Ishikawa (cell line): ENCODE measurements around the gene IFNA6.
A peak's percentile ranks its signal among the peaks of the same experiment; 100 is the strongest.

Experiments used
- CEBPB ChIP-seq: IDR thresholded peaks from 2 replicates; pipeline ENCODE4 v1.6.1; 2012
- CREB1 ChIP-seq: IDR thresholded peaks from 2 replicates; pipeline ENCODE4 v1.6.1; 2012; ENCODE audit warnings: low read depth
- EGR1 ChIP-seq: IDR thresholded peaks from 2 replicates; pipeline ENCODE4 v1.6.1; 2012
- EP300 ChIP-seq: IDR thresholded peaks from 2 replicates; pipeline ENCODE4 v1.6.1; 2012; ENCODE audit warnings: borderline replicate concordance
- FOXM1 ChIP-seq: IDR thresholded peaks from 2 replicates; pipeline ENCODE4 v1.6.1; 2012; ENCODE audit warnings: low read depth, borderline replicate concordance
- MAX ChIP-seq: IDR thresholded peaks from 2 replicates; pipeline ENCODE4 v1.6.1; 2012
- NFIC ChIP-seq: IDR thresholded peaks from 2 replicates; pipeline ENCODE4 v1.6.1; 2012
- RAD21 ChIP-seq: IDR thresholded peaks from 2 replicates; pipeline ENCODE4 v1.6.1; 2012; ENCODE audit warnings: low read depth
- REST ChIP-seq: IDR thresholded peaks from 2 replicates; pipeline ENCODE4 v1.6.1; 2012; ENCODE audit warnings: low read depth, mild to moderate bottlenecking
- TAF1 ChIP-seq: IDR thresholded peaks from 2 replicates; pipeline ENCODE4 v1.6.1; 2012; ENCODE audit warnings: low read depth, mild to moderate bottlenecking
- TCF12 ChIP-seq: IDR thresholded peaks from 2 replicates; pipeline ENCODE4 v1.6.1; 2012; ENCODE audit warnings: low read depth
- TEAD4 ChIP-seq: IDR thresholded peaks from 2 replicates; pipeline ENCODE4 v1.6.1; 2012
- USF1 ChIP-seq: IDR thresholded peaks from 2 replicates; pipeline ENCODE4 v1.6.1; 2012
- YY1 ChIP-seq: IDR thresholded peaks from 2 replicates; pipeline ENCODE4 v1.6.1; 2012; ENCODE audit warnings: low read depth
- ZBTB7A ChIP-seq: IDR thresholded peaks from 2 replicates; pipeline ENCODE4 v1.6.1; 2012; ENCODE audit warnings: low read depth

The IFNA6 gene

GRCh38 chr9:21331676-21332402 is 18.8 kb downstream of the IFNA6 start:
- TF ChIP-seq RAD21 (no peak), USF1 (no peak), TCF12 (no peak), TAF1 (no peak), YY1 (no peak), REST (no peak), NFIC (no peak), EP300 (no peak), CEBPB (no peak), TEAD4 (no peak), ZBTB7A (no peak)

- TF ChIP-seq RAD21 (peak; percentile 57), TAF1 (no peak)
Observed at GRCh38 chr9:21326526-21327139, 24.1 kb downstream of the IFNA6 start.

GRCh38 chr9:21324047-21324446 is 26.6 kb downstream of the IFNA6 start:
- TF ChIP-seq TAF1, result no peak
- TF ChIP-seq CREB1, result no peak
- no peak for TF ChIP-seq EP300
- no peak for TF ChIP-seq MAX
- TF ChIP-seq NFIC, result no peak

- no peak for TF ChIP-seq FOXM1
- TF ChIP-seq CREB1, result no peak
- TF ChIP-seq EP300, result no peak
- no peak for TF ChIP-seq USF1
- TF ChIP-seq TCF12, result no peak
- TF ChIP-seq RAD21, result no peak
- no peak for TF ChIP-seq CEBPB
- no peak for TF ChIP-seq MAX
- TF ChIP-seq YY1, result no peak
- TF ChIP-seq TEAD4, result no peak
- TF ChIP-seq ZBTB7A, result no peak
Observed at GRCh38 chr9:21322911-21323461, 27.7 kb downstream of the IFNA6 start.

- no peak for TF ChIP-seq ZBTB7A
- no peak for TF ChIP-seq NFIC
- no peak for TF ChIP-seq FOXM1
- no peak for TF ChIP-seq EGR1
- TF ChIP-seq USF1, result no peak
- no peak for TF ChIP-seq CREB1
- no peak for TF ChIP-seq YY1
- TF ChIP-seq TAF1, result no peak
- TF ChIP-seq TEAD4, result no peak
- TF ChIP-seq RAD21, result no peak
- no peak for TF ChIP-seq EP300
- no peak for TF ChIP-seq MAX
- TF ChIP-seq REST, result no peak
- TF ChIP-seq CEBPB, result no peak
- no peak for TF ChIP-seq TCF12
Observed at GRCh38 chr9:21320465-21320864, 30.2 kb downstream of the IFNA6 start.
